Measurements from ENCODE around the gene ELL2.
A peak's percentile ranks its signal among the peaks of the same experiment; 100 is the strongest.

- no peak for TF ChIP-seq POLR2A (IDR thresholded peaks at IDR 0.05; ENCODE audit: low read depth, low read length)
- TF ChIP-seq POLR2AphosphoS5 (IDR thresholded peaks at IDR 0.05; ENCODE audit: low read depth, low read length): no peak
- TF ChIP-seq TAF1 (IDR thresholded peaks at IDR 0.05; ENCODE audit: low read depth, low read length): no peak
- TF ChIP-seq PAX5 (IDR thresholded peaks at IDR 0.05; ENCODE audit: insufficient read depth, low read length, severe bottlenecking): no peak
- TF ChIP-seq SPI1 (IDR thresholded peaks at IDR 0.05; ENCODE audit: low read depth, low read length): peak; percentile 37; the same call in 1 of the 2 replicates
- no peak for TF ChIP-seq POU2F2 (IDR thresholded peaks at IDR 0.05; ENCODE audit: low read depth, low read length)
Measured at GRCh38 chr5:95946451-95946850, 15.2 kb downstream of the ELL2 start.
